ENCODE measurements around the gene TMEM74B. TPM values are rescaled to one million over a fixed set of nuclear protein-coding genes. Genes with fewer than 3 reads are reported as not detected.
"Not testable (repeated sequence)": the region's sequence is repeated elsewhere in the genome, so short reads cannot be mapped to it uniquely, and the experiment has no call there.

The TMEM74B gene
- total RNA-seq: 1 to 10 TPM in 2 of 4 donors, not detected in 2; 1.7 to 2.8 TPM

GRCh38 chr20:1184638-1185315 is at the start of gene TMEM74B:
TSS of gene TMEM74B (minus strand) at chr20:1184981. CDS start at chr20:1183801, 1,180 bp downstream.
- no peak for TF ChIP-seq CTCF (IDR thresholded peaks at IDR 0.05)
- DNase-seq (ENCODE audit: low spot score): no peak
- ATAC-seq (ENCODE audit: low FRiP score): no peak

GRCh38 chr20:1232286-1233111 is 47.7 kb upstream of the TMEM74B start:
- DNase-seq (ENCODE audit: low spot score): no peak
- no peak for ATAC-seq (ENCODE audit: low FRiP score)
- no peak for TF ChIP-seq CTCF (IDR thresholded peaks at IDR 0.05)

- no peak for DNase-seq (ENCODE audit: low spot score)
- ATAC-seq (ENCODE audit: low FRiP score): no peak
- no peak for TF ChIP-seq CTCF (IDR thresholded peaks at IDR 0.05)
Measured at GRCh38 chr20:1229541-1229940, 44.8 kb upstream of the TMEM74B start.

GRCh38 chr20:1225783-1226654 is 41.2 kb upstream of the TMEM74B start, which contains the start of gene RAD21L1:
TSS of gene RAD21L1 (plus strand) at chr20:1226044. CDS start at chr20:1228454, 2,410 bp downstream.
- ATAC-seq (ENCODE audit: low FRiP score): peak; percentile 82
- no peak for TF ChIP-seq CTCF (IDR thresholded peaks at IDR 0.05)
- DNase-seq (ENCODE audit: low spot score): peak; percentile 55

GRCh38 chr20:1225263-1225782 is 40.5 kb upstream of the TMEM74B start:
- DNase-seq (ENCODE audit: low spot score): no peak
- ATAC-seq (ENCODE audit: low FRiP score): peak; percentile 78
- no peak for TF ChIP-seq CTCF (IDR thresholded peaks at IDR 0.05)

GRCh38 chr20:1224205-1224890 is 39.6 kb upstream of the TMEM74B start:
- no peak for ATAC-seq (ENCODE audit: low FRiP score)
- no peak for DNase-seq (ENCODE audit: low spot score)
- no peak for TF ChIP-seq CTCF (IDR thresholded peaks at IDR 0.05)

- not testable (repeated sequence) for ATAC-seq (ENCODE audit: low FRiP score); DNase-seq (ENCODE audit: low spot score)
Measured at GRCh38 chr20:1222750-1223149, 38.0 kb upstream of the TMEM74B start.

- DNase-seq (ENCODE audit: low spot score); ATAC-seq (ENCODE audit: low FRiP score): not testable (repeated sequence)
Measured at GRCh38 chr20:1216527-1217427, 32.0 kb upstream of the TMEM74B start.

All from omental fat pad (tissue), 4 donors.